Measurements from ENCODE around the gene SPNS2. TPM values are rescaled to one million over a fixed set of nuclear protein-coding genes. Genes with fewer than 3 reads are reported as not detected.

Gene SPNS2
- polyA plus RNA-seq, 3 donors: 0.23 to 0.33 TPM; not detected in 1

GRCh38 chr17:4500191-4500571, 1.5 kb downstream of the SPNS2 start:
- no peak for DNase-seq
- Histone ChIP-seq H3K36me3 (replicated peaks in 1 of 2; ENCODE audit: control insufficient read depth in 1 of 2, insufficient read depth in 2 of 2, low read length in 2 of 2) (no peaks in the 10 kb centered on the region), H2AFZ (ENCODE audit: insufficient read depth, low read depth, low read length, poor library complexity, severe bottlenecking) (peak overlapping the region; percentile 68), H3K27me3 (ENCODE audit: control insufficient read depth in 2 of 2, insufficient read depth in 2 of 2, low read length in 2 of 2) (peaks cover 14 to 42% of the 10 kb centered on the region in 2 donors), H3K9me3 (replicated peaks in 1 of 2; ENCODE audit: control insufficient read depth in 1 of 2, insufficient read depth in 1 of 2, low read length in 2 of 2) (peaks cover 0 to 13% of the 10 kb centered on the region in 2 donors), H3K4me2 (replicated peaks; ENCODE audit: extremely low read depth, low read length, poor library complexity, severe bottlenecking) (peak overlapping the region; percentile 70), H3K4me3 (replicated peaks in 1 of 3; ENCODE audit: low read depth in 2 of 3, low read length in 3 of 3) (peak overlapping the region in 1 of 3 experiments; percentile 70), H3K4me1 (ENCODE audit: control insufficient read depth in 1 of 2, insufficient read depth in 2 of 2, low read length in 2 of 2) (peaks cover 25 to 31% of the 10 kb centered on the region in 2 donors), H3K79me2 (ENCODE audit: insufficient read depth, low read length) (no peaks in the 10 kb centered on the region), H4K20me1 (ENCODE audit: insufficient read depth, low read length) (no peaks in the 10 kb centered on the region), H3K27ac (ENCODE audit: low read depth in 1 of 2, low read length in 2 of 2) (no peak overlapping the region), H3K9ac (ENCODE audit: insufficient read depth, low read length, poor library complexity, severe bottlenecking) (no peak overlapping the region)
- Mint-ChIP-seq H3K4me3 (peak overlapping the region; percentile 85 to 95), H3K27ac (no peak overlapping the region), H3K27me3 (ENCODE audit: low read depth in 3 of 3) (peaks cover 46 to 58% (median 51%) of the 10 kb centered on the region in 3 donors), H3K36me3 (peaks cover 0 to 5% of the 10 kb centered on the region in 2 donors), H3K4me1 (peaks cover 38% of the 10 kb centered on the region), H3K9me3 (peaks cover 0 to 17% (median 0%) of the 10 kb centered on the region in 7 donors)
- TF ChIP-seq CTCF (IDR thresholded peaks at IDR 0.05): no peak
- WGBS (ENCODE audit: insufficient coverage): 0% methylated on average over 6 of the region's 7 CpGs
- intact Hi-C loops (cut with micrococcal nuclease): no loop called here

- no peak for DNase-seq
- Histone ChIP-seq H3K79me2 (ENCODE audit: insufficient read depth, low read length) (no peaks in the 10 kb centered on the region), H3K4me1 (ENCODE audit: control insufficient read depth in 1 of 2, insufficient read depth in 2 of 2, low read length in 2 of 2) (peaks cover 25 to 31% of the 10 kb centered on the region in 2 donors), H3K4me2 (replicated peaks; ENCODE audit: extremely low read depth, low read length, poor library complexity, severe bottlenecking) (no peak overlapping the region), H3K36me3 (replicated peaks in 1 of 2; ENCODE audit: control insufficient read depth in 1 of 2, insufficient read depth in 2 of 2, low read length in 2 of 2) (no peaks in the 10 kb centered on the region), H4K20me1 (ENCODE audit: insufficient read depth, low read length) (no peaks in the 10 kb centered on the region), H3K9me3 (replicated peaks in 1 of 2; ENCODE audit: control insufficient read depth in 1 of 2, insufficient read depth in 1 of 2, low read length in 2 of 2) (peaks cover 0 to 13% of the 10 kb centered on the region in 2 donors), H3K9ac (ENCODE audit: insufficient read depth, low read length, poor library complexity, severe bottlenecking) (no peak overlapping the region), H2AFZ (ENCODE audit: insufficient read depth, low read depth, low read length, poor library complexity, severe bottlenecking) (no peak overlapping the region), H3K27ac (ENCODE audit: low read depth in 1 of 2, low read length in 2 of 2) (no peak overlapping the region), H3K27me3 (ENCODE audit: control insufficient read depth in 2 of 2, insufficient read depth in 2 of 2, low read length in 2 of 2) (peaks cover 14 to 42% of the 10 kb centered on the region in 2 donors), H3K4me3 (replicated peaks in 1 of 3; ENCODE audit: low read depth in 2 of 3, low read length in 3 of 3) (no peak overlapping the region)
- Mint-ChIP-seq H3K36me3 (peaks cover 0 to 5% of the 10 kb centered on the region in 2 donors), H3K9me3 (peaks cover 0 to 17% (median 0%) of the 10 kb centered on the region in 7 donors), H3K27ac (no peak overlapping the region), H3K4me3 (peak overlapping the region in 1 of 2 donors; percentile 95), H3K4me1 (peaks cover 38% of the 10 kb centered on the region), H3K27me3 (ENCODE audit: low read depth in 3 of 3) (peaks cover 46 to 61% (median 49%) of the 10 kb centered on the region in 3 donors)
- no CpG with 5 or more reads among the region's 3 CpGs for WGBS (ENCODE audit: insufficient coverage)
- TF ChIP-seq CTCF (IDR thresholded peaks at IDR 0.05): no peak
- intact Hi-C loops (cut with micrococcal nuclease): no loop called here
Observed at GRCh38 chr17:4501295-4501949, 2.7 kb downstream of the SPNS2 start.
